GM23338 (cell line): Measurements from ENCODE around the gene SNX1. TPM values are rescaled to one million over a fixed set of nuclear protein-coding genes. Genes with fewer than 3 reads are reported as not detected.

ENCODE experiments used
- ATAC-seq: fragments of 200-7000 bp; cut with Tn5 transposase; 3 replicates; pipeline ENCODE4 v1.9.1; 2020
- DNase-seq: peaks from one replicate; pipeline ENCODE4 v3.0.0-alpha.2; 2015; ENCODE audit warnings: low spot score
- H2AFZ ChIP-seq: fragments of 200-600 bp; sonication (generic); 2 replicates; pipeline ENCODE4 v1.8.0; 2016; ENCODE audit warnings: antibody characterized with exemption, mild to moderate bottlenecking, moderate library complexity
- H3F3A ChIP-seq: fragments of 200-600 bp; sonication (generic); replicated peaks from 2 replicates; pipeline ENCODE4 v1.8.0; 2017; ENCODE audit warnings: antibody characterized with exemption, mixed run types, low read depth
- H3K27ac ChIP-seq: fragments of 200-600 bp; sonication (generic); 2 replicates; pipeline ENCODE4 v1.6.1; 2016; ENCODE audit warnings: low read depth
- H3K27me3 ChIP-seq: fragments of 200-600 bp; sonication (generic); 2 replicates; pipeline ENCODE4 v1.8.0; 2016; ENCODE audit warnings: mild to moderate bottlenecking, mixed run types, moderate library complexity; ENCODE audit not compliant: insufficient read depth
- H3K36me3 ChIP-seq: fragments of 200-600 bp; sonication (generic); 2 replicates; pipeline ENCODE4 v1.8.0; 2016; ENCODE audit warnings: mild to moderate bottlenecking; ENCODE audit not compliant: insufficient read depth
- H3K4me1 ChIP-seq: fragments of 200-600 bp; sonication (generic); 2 replicates; pipeline ENCODE4 v1.8.0; 2016; ENCODE audit warnings: mild to moderate bottlenecking, moderate library complexity; ENCODE audit not compliant: insufficient read depth
- H3K4me2 ChIP-seq: fragments of 200-600 bp; sonication (generic); 2 replicates; pipeline ENCODE4 v1.7.1; 2017; ENCODE audit warnings: mixed run types
- H3K4me3 ChIP-seq: fragments of 200-600 bp; sonication (generic); 2 replicates; pipeline ENCODE4 v1.6.1; 2016; ENCODE audit warnings: mixed run types
- H3K79me2 ChIP-seq: fragments of 200-600 bp; sonication (generic); replicated peaks from 2 replicates; pipeline ENCODE4 v1.8.0; 2017; ENCODE audit warnings: mild to moderate bottlenecking; ENCODE audit not compliant: insufficient read depth
- H3K9me2 ChIP-seq: fragments of 200-600 bp; sonication (generic); 2 replicates; pipeline ENCODE4 v1.8.0; 2017; ENCODE audit not compliant: insufficient read depth
- H4K20me1 ChIP-seq: fragments of 200-600 bp; sonication (generic); replicated peaks from 2 replicates; pipeline ENCODE4 v1.8.0; 2017; ENCODE audit warnings: mild to moderate bottlenecking; ENCODE audit not compliant: insufficient read depth
- H3K27ac Mint-ChIP-seq: 2 replicates; pipeline ENCODE4 v1.8.0; 2020; ENCODE audit warnings: inconsistent platforms, mild to moderate bottlenecking, moderate library complexity, mixed read lengths
- H3K27me3 Mint-ChIP-seq: 3 replicates; pipeline ENCODE4 v1.8.0; 2022; ENCODE audit warnings: low read depth, mild to moderate bottlenecking, moderate library complexity, mixed read lengths, inconsistent platforms; ENCODE audit not compliant: insufficient read depth, poor library complexity
- H3K36me3 Mint-ChIP-seq: 3 replicates; pipeline ENCODE4 v1.8.0; 2021; ENCODE audit warnings: low read depth, mild to moderate bottlenecking, inconsistent platforms, moderate library complexity, mixed read lengths
- H3K4me1 Mint-ChIP-seq: 3 replicates; pipeline ENCODE4 v1.8.0; 2020; ENCODE audit warnings: mild to moderate bottlenecking, inconsistent platforms, mixed read lengths
- H3K4me3 Mint-ChIP-seq: 3 replicates; pipeline ENCODE4 v1.8.0; 2021; ENCODE audit warnings: moderate library complexity, mild to moderate bottlenecking, inconsistent platforms, mixed read lengths
- H3K9me3 Mint-ChIP-seq: 3 replicates; pipeline ENCODE4 v1.8.0; 2020; ENCODE audit warnings: moderate library complexity, mild to moderate bottlenecking, inconsistent platforms, mixed read lengths
- CREB1 ChIP-seq: fragments of 250-450 bp; sonication (Bioruptor Pico); IDR thresholded peaks from 2 replicates; pipeline ENCODE4 v1.5.0; 2020; ENCODE audit warnings: low read depth, mild to moderate bottlenecking, moderate library complexity
- JUNB ChIP-seq: IDR thresholded peaks from one replicate; pipeline ENCODE4 v1.6.1; 2016; ENCODE audit warnings: antibody characterized with exemption; ENCODE audit not compliant: unreplicated experiment
- NANOG ChIP-seq: IDR thresholded peaks from 2 replicates; pipeline ENCODE4 v1.6.1; 2016; ENCODE audit warnings: antibody characterized with exemption, borderline replicate concordance
- POLR2AphosphoS5 ChIP-seq: IDR thresholded peaks from 2 replicates; pipeline ENCODE4 v1.6.1; 2016; ENCODE audit warnings: antibody characterized with exemption, low read depth
- STAT1 ChIP-seq: IDR thresholded peaks from one replicate; pipeline ENCODE4 v1.6.1; 2016; ENCODE audit warnings: antibody characterized with exemption; ENCODE audit not compliant: unreplicated experiment
- ZNF114 ChIP-seq: fragments of 250-450 bp; sonication (Bioruptor Pico); IDR thresholded peaks from 2 replicates; pipeline ENCODE4 v1.5.0; 2020; ENCODE audit warnings: mild to moderate bottlenecking, moderate library complexity
- ZNF331 ChIP-seq: fragments of 250-450 bp; sonication (Bioruptor Pico); IDR thresholded peaks from 2 replicates; pipeline ENCODE4 v1.5.0; 2020; ENCODE audit warnings: low read depth, mild to moderate bottlenecking, moderate library complexity
- polyA plus RNA-seq: library from polyadenylated mRNA; unstranded; fragments of >200 nt; fragmentation: Nextera tagmentation; extraction: Ambion mirVana; gene quantifications from 2 replicates; pipeline ENCODE4 v1.2.1, GENCODE V29; 2016
- total RNA-seq: library from RNA; depleted of rRNA; stranded (reverse); fragments of >200 nt; shearing (Covaris generic); gene quantifications from 2 replicates; pipeline ENCODE4 v1.2.3, GENCODE V29; 2014
- TF ChIP-seq, protein P1 (sequence below): IDR thresholded peaks from one replicate; pipeline ENCODE4 v1.6.1; 2018; ENCODE audit warnings: antibody characterized with exemption; ENCODE audit not compliant: unreplicated experiment
- TF ChIP-seq, protein P2 (sequence below): fragments of 250-450 bp; sonication (Bioruptor Pico); IDR thresholded peaks from 2 replicates; pipeline ENCODE4 v1.5.0; 2020; ENCODE audit warnings: mild to moderate bottlenecking, moderate library complexity

The SNX1 gene
- total and polyA plus RNA-seq, 2 experiments from 2014 or later: 33.3 to 33.8 TPM

DNA sequence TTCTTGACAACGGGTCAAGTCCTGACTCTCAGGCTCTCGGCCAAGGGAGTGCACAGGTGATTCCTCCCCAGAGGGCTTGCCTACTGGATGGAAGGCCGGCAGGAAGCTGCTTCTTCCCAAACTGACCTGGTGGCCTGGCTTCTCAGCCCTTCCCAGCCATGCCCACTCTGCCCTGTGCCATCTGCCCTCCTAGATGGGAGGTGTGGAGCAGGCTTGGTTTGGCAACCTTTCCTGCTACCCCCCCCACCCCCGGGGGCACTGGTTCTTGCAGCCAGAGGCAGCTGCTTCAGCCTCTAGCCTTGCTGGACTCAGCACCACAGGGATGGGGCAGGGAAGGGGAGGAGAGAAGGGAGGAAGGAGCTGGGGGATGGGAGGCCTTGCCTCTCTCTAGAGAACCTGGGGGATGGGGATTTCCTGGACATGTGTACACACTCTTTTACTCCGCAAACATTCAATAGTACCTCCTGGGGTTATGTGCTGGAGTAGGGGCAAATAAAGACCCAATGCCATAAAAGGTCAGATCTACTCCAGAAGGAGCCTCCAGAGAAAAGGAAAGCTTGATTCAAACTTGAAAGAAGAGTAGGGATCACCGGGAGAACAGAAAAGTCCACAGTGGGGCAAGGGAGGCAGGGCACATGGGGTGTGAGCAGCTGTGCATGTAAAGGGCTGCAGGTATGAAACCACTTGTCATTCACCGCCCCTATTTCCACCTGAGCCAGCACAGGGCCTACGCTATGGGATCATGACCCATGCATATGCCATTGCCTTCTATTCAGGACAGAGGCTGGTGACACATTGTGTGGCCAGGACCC is 45.3 kb upstream of the SNX1 start:
- H3K79me2 ChIP-seq: no peaks in the 10 kb centered on the region
- TF ChIP-seq, protein P1, sequence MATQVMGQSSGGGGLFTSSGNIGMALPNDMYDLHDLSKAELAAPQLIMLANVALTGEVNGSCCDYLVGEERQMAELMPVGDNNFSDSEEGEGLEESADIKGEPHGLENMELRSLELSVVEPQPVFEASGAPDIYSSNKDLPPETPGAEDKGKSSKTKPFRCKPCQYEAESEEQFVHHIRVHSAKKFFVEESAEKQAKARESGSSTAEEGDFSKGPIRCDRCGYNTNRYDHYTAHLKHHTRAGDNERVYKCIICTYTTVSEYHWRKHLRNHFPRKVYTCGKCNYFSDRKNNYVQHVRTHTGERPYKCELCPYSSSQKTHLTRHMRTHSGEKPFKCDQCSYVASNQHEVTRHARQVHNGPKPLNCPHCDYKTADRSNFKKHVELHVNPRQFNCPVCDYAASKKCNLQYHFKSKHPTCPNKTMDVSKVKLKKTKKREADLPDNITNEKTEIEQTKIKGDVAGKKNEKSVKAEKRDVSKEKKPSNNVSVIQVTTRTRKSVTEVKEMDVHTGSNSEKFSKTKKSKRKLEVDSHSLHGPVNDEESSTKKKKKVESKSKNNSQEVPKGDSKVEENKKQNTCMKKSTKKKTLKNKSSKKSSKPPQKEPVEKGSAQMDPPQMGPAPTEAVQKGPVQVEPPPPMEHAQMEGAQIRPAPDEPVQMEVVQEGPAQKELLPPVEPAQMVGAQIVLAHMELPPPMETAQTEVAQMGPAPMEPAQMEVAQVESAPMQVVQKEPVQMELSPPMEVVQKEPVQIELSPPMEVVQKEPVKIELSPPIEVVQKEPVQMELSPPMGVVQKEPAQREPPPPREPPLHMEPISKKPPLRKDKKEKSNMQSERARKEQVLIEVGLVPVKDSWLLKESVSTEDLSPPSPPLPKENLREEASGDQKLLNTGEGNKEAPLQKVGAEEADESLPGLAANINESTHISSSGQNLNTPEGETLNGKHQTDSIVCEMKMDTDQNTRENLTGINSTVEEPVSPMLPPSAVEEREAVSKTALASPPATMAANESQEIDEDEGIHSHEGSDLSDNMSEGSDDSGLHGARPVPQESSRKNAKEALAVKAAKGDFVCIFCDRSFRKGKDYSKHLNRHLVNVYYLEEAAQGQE: no peak
- TF ChIP-seq STAT1 (no peak), ZNF114 (CRISPR knock-in tag) (no peak), JUNB (no peak), ZNF331 (CRISPR knock-in tag) (no peak), POLR2AphosphoS5 (no peak)
- Mint-ChIP-seq H3K4me3 (no peak overlapping the region), H3K27ac (no peak overlapping the region), H3K36me3 (no peaks in the 10 kb centered on the region), H3K4me1 (peaks cover 9% of the 10 kb centered on the region), H3K27me3 (peaks cover 23% of the 10 kb centered on the region), H3K9me3 (no peaks in the 10 kb centered on the region)
- H3K27me3 ChIP-seq: peaks cover 22% of the 10 kb centered on the region
- H3K27ac ChIP-seq: no peak overlapping the region
- peaks cover 9% of the 10 kb centered on the region; the same call in 1 of the 2 replicates for H3K4me1 ChIP-seq
- no peak for ATAC-seq
- H3K4me2 ChIP-seq: no peak overlapping the region
- no peak overlapping the region; the same call in 1 of the 2 replicates for H2AFZ ChIP-seq
- H3K36me3 ChIP-seq: no peaks in the 10 kb centered on the region
- H4K20me1 ChIP-seq: no peaks in the 10 kb centered on the region
- H3K9me2 ChIP-seq: no peaks in the 10 kb centered on the region
- H3F3A ChIP-seq: no peaks in the 10 kb centered on the region
- DNase-seq: no peak
- no peak overlapping the region for H3K4me3 ChIP-seq

DNA sequence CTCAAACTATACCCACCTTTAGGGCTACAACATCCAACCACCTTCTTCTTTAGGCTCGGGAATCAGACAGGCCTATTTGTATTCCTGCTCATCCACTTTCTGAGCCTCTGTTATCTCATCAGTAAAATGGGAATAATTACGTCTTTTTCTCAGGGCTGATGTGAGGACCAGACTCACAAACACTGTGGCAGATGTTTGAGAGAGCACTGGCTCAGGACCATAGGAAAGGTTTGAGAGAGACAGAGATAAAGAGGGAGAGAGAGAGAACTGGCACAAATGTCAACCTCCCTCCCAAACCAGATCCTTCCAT is 44.7 kb upstream of the SNX1 start:
- H3K27me3 ChIP-seq: peaks cover 16% of the 10 kb centered on the region
- TF ChIP-seq, protein P2, sequence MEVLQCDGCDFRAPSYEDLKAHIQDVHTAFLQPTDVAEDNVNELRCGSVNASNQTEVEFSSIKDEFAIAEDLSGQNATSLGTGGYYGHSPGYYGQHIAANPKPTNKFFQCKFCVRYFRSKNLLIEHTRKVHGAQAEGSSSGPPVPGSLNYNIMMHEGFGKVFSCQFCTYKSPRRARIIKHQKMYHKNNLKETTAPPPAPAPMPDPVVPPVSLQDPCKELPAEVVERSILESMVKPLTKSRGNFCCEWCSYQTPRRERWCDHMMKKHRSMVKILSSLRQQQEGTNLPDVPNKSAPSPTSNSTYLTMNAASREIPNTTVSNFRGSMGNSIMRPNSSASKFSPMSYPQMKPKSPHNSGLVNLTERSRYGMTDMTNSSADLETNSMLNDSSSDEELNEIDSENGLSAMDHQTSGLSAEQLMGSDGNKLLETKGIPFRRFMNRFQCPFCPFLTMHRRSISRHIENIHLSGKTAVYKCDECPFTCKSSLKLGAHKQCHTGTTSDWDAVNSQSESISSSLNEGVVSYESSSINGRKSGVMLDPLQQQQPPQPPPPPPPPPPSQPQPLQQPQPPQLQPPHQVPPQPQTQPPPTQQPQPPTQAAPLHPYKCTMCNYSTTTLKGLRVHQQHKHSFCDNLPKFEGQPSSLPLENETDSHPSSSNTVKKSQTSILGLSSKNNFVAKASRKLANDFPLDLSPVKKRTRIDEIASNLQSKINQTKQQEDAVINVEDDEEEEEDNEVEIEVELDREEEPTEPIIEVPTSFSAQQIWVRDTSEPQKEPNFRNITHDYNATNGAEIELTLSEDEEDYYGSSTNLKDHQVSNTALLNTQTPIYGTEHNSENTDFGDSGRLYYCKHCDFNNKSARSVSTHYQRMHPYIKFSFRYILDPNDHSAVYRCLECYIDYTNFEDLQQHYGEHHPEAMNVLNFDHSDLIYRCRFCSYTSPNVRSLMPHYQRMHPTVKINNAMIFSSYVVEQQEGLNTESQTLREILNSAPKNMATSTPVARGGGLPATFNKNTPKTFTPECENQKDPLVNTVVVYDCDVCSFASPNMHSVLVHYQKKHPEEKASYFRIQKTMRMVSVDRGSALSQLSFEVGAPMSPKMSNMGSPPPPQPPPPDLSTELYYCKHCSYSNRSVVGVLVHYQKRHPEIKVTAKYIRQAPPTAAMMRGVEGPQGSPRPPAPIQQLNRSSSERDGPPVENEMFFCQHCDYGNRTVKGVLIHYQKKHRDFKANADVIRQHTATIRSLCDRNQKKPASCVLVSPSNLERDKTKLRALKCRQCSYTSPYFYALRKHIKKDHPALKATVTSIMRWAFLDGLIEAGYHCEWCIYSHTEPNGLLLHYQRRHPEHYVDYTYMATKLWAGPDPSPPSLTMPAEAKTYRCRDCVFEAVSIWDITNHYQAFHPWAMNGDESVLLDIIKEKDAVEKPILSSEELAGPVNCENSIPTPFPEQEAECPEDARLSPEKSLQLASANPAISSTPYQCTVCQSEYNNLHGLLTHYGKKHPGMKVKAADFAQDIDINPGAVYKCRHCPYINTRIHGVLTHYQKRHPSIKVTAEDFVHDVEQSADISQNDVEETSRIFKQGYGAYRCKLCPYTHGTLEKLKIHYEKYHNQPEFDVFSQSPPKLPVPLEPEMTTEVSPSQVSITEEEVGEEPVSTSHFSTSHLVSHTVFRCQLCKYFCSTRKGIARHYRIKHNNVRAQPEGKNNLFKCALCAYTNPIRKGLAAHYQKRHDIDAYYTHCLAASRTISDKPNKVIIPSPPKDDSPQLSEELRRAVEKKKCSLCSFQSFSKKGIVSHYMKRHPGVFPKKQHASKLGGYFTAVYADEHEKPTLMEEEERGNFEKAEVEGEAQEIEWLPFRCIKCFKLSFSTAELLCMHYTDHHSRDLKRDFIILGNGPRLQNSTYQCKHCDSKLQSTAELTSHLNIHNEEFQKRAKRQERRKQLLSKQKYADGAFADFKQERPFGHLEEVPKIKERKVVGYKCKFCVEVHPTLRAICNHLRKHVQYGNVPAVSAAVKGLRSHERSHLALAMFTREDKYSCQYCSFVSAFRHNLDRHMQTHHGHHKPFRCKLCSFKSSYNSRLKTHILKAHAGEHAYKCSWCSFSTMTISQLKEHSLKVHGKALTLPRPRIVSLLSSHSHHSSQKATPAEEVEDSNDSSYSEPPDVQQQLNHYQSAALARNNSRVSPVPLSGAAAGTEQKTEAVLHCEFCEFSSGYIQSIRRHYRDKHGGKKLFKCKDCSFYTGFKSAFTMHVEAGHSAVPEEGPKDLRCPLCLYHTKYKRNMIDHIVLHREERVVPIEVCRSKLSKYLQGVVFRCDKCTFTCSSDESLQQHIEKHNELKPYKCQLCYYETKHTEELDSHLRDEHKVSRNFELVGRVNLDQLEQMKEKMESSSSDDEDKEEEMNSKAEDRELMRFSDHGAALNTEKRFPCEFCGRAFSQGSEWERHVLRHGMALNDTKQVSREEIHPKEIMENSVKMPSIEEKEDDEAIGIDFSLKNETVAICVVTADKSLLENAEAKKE (CRISPR knock-in tag): no peak
- TF ChIP-seq CREB1: no peak
- no peak for TF ChIP-seq NANOG
- TF ChIP-seq ZNF114 (CRISPR knock-in tag): no peak

More for the DNA sequence above, 44.7 kb upstream of the SNX1 start:
- no peak overlapping the region for H3K4me3 Mint-ChIP-seq
- no peak overlapping the region for H3K4me3 ChIP-seq
- no peaks in the 10 kb centered on the region for H3K9me2 ChIP-seq
- DNase-seq (no peak), ATAC-seq (no peak)
- peaks cover 9% of the 10 kb centered on the region; the same call in 1 of the 2 replicates for H3K4me1 ChIP-seq
- H3K4me2 ChIP-seq: no peak overlapping the region
- peaks cover 19% of the 10 kb centered on the region for H3K27me3 Mint-ChIP-seq
- no peaks in the 10 kb centered on the region for H3K79me2 ChIP-seq
- no peak overlapping the region for H3K27ac ChIP-seq
- no peaks in the 10 kb centered on the region for H3F3A ChIP-seq
- no peak overlapping the region for H2AFZ ChIP-seq
- no peak overlapping the region for H3K27ac Mint-ChIP-seq
- no peaks in the 10 kb centered on the region for H3K36me3 ChIP-seq
- no peaks in the 10 kb centered on the region for H3K9me3 Mint-ChIP-seq
- H3K4me1 Mint-ChIP-seq: peaks cover 9% of the 10 kb centered on the region
- H3K36me3 Mint-ChIP-seq: no peaks in the 10 kb centered on the region
- H4K20me1 ChIP-seq: no peaks in the 10 kb centered on the region
